ENCODE measurements around the gene COASY.
"Not testable (repeated sequence)": the region's sequence is repeated elsewhere in the genome, so short reads cannot be mapped to it uniquely, and the experiment has no call there.

COASY gene

DNA sequence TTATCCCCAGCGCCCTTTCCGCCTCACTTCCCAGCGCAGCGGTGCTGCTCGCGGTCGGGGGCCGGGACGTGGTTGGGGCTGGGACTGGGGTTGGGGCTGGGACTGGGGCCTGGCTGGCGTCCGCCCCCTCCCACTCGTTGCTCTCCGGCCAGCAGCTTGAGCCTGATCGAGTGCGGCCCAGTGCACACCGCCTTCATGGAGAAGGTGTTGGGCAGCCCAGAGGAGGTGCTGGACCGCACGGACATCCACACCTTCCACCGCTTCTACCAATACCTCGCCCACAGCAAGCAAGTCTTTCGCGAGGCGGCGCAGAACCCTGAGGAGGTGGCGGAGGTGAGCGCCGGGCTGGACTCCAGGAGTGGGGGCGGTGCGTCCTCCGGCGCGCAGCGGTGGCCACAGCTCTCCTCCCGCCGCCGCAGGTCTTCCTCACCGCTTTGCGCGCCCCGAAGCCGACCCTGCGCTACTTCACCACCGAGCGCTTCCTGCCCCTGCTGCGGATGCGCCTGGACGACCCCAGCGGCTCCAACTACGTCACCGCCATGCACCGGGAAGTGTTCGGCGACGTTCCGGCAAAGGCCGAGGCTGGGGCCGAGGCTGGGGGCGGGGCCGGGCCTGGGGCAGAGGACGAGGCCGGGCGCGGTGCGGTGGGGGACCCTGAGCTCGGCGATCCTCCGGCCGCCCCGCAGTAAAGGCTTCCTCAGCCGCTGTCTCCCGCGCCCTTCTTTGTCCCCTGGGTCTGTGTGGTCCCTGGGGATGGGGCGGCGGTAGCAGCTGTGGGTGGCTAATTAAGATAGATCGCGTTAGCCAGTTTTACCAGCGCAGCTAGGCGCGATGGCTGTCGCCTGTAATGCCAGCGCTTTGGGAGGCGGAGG is 7.5 kb upstream of the COASY start:
- H3K9me3 Mint-ChIP-seq, result no peaks in the 10 kb centered on the region
- peak overlapping the region; percentile 89 for H3K27ac Mint-ChIP-seq
- peaks cover 19% of the 10 kb centered on the region for H3K4me1 Mint-ChIP-seq (ENCODE audit: low read depth)
- H3K27me3 Mint-ChIP-seq, result no peaks in the 10 kb centered on the region
- H3K4me3 Mint-ChIP-seq, result peak overlapping the region; percentile 90
- peaks cover 4% of the 10 kb centered on the region for H3K36me3 Mint-ChIP-seq (ENCODE audit: low read depth)

DNA sequence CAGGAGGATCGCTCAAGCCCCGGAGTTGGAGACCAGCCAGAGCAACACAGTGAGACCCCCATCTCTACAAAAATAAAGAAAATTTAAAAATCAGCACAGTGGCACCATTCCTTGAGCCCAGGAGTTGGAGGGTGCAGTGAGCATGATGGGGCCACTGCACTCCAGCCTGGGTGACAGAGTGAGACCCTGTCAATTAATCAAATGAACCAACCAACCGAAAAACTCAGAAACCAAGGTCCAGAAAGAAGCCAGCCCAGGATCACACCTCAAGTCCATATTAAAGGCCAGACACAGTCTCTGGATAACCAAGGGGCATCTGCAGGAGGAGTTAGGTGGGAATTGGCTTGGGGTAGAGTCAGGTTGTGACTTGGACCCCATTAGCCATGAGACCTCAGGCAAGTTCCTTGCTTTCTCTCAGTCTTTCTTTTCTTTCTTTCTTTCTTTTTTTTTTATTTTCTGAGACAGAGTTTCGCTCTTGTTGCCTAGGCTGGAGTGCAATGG is 6.8 kb upstream of the COASY start:
- peaks cover 19% of the 10 kb centered on the region for H3K4me1 Mint-ChIP-seq (ENCODE audit: low read depth)
- peak overlapping the region; percentile 89 for H3K27ac Mint-ChIP-seq
- H3K9me3 Mint-ChIP-seq, result no peaks in the 10 kb centered on the region
- H3K4me3 Mint-ChIP-seq, result peak overlapping the region; percentile 90
- H3K27me3 Mint-ChIP-seq, result no peaks in the 10 kb centered on the region
- H3K36me3 Mint-ChIP-seq (ENCODE audit: low read depth), result peaks cover 4% of the 10 kb centered on the region

DNA sequence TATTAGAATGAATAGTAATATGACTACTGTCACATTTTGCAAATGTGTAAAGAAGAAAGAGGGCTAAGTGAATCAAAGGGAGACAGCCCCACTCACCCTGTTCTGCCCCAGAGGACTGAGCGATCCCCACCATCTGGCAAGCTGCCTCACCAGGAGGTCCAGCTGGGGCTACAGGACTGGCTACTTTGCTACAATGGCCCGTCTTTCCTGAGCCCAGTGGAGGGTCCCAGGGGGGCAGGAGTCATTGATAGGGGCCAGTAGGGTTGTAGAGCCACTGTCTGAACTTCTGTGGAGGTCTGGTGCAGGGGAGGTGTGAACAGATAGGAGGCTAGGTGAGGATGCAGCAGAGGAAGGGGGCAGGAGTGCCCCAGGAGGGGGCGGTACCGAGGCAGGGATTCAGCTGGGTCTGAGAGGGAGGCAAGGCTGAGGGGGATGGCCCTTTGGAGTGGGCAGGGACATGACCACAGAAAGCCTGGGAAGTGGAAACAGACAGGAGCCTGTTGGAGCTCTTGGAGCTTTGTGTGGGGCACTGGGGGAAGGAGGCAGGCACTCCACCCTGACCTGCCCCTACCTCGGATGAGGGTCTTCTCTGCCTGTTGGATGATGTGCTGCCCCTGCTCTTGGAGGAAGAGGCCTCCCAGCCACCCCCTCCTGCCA is 5.9 kb upstream of the COASY start:
- peaks cover 25% of the 10 kb centered on the region for H3K4me1 Mint-ChIP-seq (ENCODE audit: low read depth)
- H3K9me3 Mint-ChIP-seq; H3K27me3 Mint-ChIP-seq; H3K4me3 Mint-ChIP-seq; H3K27ac Mint-ChIP-seq; H3K36me3 Mint-ChIP-seq (ENCODE audit: low read depth): not testable (repeated sequence)

GRCh38 chr17:42559075-42559474 is 2.9 kb upstream of the COASY start:
- no peaks in the 10 kb centered on the region for H3K9me3 Mint-ChIP-seq
- peaks cover 10% of the 10 kb centered on the region for H3K36me3 Mint-ChIP-seq (ENCODE audit: low read depth)
- H3K4me1 Mint-ChIP-seq (ENCODE audit: low read depth), result peaks cover 39% of the 10 kb centered on the region
- H3K4me3 Mint-ChIP-seq, result no peak overlapping the region
- H3K27me3 Mint-ChIP-seq, result no peaks in the 10 kb centered on the region
- H3K27ac Mint-ChIP-seq, result no peak overlapping the region

DNA sequence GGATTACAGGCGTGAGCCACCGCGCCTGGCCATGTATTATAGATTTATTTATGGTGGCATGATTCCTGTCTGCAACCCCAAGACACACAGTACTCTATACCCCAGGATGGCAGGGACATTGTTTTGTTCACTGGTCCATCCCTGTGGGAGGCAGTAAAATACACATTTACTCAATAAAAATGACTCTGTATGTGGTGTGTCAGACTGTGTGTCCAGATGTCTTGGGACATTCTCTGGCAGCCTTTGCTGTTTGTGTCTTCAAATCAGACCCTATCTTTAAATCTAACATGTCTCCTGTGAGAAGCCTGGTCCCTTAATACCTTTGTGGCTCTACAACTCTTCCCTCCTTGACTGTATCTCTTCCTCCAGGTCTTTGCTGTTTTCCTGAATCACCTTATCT is 1.7 kb upstream of the COASY start:
- H3K27ac Mint-ChIP-seq, result peak overlapping the region; percentile 7
- no peaks in the 10 kb centered on the region for H3K27me3 Mint-ChIP-seq
- H3K9me3 Mint-ChIP-seq, result no peaks in the 10 kb centered on the region
- peaks cover 36% of the 10 kb centered on the region for H3K4me1 Mint-ChIP-seq (ENCODE audit: low read depth)
- H3K4me3 Mint-ChIP-seq, result no peak overlapping the region
- peaks cover 10% of the 10 kb centered on the region for H3K36me3 Mint-ChIP-seq (ENCODE audit: low read depth)

DNA sequence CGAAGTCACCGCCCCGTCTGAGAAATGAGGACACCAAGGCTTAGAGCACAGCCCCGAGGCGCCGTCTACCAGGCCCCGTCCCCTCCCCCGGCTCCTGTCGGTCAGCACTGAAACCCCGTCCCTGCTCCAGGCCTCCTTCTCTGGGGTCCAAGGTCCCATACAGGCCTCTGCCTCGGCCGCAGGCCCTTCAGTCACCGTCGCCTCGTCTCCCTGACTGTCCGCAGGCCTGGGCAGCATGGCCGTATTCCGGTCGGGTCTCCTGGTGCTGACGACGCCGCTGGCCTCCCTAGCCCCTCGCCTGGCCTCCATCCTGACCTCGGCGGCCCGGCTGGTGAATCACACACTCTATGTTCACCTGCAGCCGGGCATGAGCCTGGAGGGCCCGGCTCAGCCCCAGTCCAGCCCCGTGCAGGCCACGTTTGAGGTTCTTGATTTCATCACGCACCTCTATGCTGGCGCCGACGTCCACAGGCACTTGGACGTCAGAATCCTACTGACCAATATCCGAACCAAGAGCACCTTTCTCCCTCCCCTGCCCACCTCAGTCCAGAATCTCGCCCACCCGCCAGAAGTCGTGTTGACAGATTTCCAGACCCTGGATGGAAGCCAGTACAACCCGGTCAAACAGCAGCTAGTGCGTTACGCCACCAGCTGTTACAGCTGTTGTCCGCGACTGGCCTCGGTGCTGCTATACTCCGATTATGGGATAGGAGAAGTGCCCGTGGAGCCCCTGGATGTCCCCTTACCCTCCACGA is 617 bp downstream of the COASY start:
- Mint-ChIP-seq H3K27ac (peak overlapping the region; percentile 92), H3K4me1 (ENCODE audit: low read depth) (peaks cover 37% of the 10 kb centered on the region), H3K27me3 (no peaks in the 10 kb centered on the region), H3K4me3 (peak overlapping the region; percentile 95), H3K9me3 (no peaks in the 10 kb centered on the region), H3K36me3 (ENCODE audit: low read depth) (peaks cover 14% of the 10 kb centered on the region)

DNA sequence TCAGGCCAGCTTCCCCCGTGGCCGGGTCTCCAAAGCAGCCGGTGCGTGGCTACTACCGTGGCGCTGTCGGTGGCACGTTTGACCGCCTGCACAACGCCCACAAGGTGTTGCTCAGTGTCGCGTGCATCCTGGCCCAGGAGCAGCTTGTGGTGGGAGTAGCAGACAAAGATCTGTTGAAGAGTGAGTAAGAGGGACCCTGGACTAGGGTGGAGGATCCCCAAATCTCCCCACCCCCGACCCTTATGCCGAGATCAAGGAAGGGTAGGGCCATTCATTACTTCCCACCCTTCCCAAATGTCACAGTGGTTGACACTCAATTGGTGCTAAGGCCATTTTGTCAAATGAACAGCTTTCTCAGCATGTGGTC is 1.2 kb downstream of the COASY start:
- Mint-ChIP-seq H3K27me3 (no peaks in the 10 kb centered on the region), H3K4me1 (ENCODE audit: low read depth) (peaks cover 41% of the 10 kb centered on the region), H3K27ac (peak overlapping the region; percentile 92), H3K9me3 (no peaks in the 10 kb centered on the region), H3K36me3 (ENCODE audit: low read depth) (peaks cover 19% of the 10 kb centered on the region), H3K4me3 (peak overlapping the region; percentile 95)

DNA sequence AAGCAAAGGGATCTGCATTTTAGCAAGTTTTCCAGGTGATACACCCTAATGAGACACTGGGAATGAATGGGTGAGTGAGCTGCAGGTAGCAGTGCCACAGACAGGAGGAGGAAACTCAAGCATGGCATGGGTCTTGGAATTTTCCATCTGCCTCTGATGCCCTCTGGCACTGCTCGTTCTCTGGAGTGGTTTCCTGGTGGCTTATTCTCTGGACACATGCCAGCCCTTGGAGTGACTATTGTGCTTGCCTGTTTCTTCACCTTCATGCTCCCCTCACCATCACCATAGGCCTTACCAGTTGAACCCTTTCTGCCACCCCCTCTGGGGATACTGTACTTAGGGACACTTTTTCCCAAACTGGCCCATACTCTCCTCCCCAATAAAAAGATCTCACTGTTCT is 1.6 kb downstream of the COASY start:
- peaks cover 21% of the 10 kb centered on the region for H3K36me3 Mint-ChIP-seq (ENCODE audit: low read depth)

DNA sequence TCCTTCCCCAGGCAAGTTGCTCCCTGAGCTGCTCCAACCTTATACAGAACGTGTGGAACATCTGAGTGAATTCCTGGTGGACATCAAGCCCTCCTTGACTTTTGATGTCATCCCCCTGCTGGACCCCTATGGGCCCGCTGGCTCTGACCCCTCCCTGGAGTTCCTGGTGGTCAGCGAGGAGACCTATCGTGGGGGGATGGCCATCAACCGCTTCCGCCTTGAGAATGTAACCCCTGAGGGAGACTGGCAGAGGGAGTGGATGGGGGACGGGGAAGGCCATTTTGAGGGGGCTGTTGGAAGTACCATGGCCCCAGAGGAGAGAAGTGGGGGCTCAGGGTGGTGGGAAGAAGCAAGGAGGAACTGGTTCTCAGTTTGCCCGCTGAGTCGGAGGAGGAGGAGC is 2.0 kb downstream of the COASY start:
- Mint-ChIP-seq H3K27me3 (no peaks in the 10 kb centered on the region), H3K4me1 (ENCODE audit: low read depth) (peaks cover 47% of the 10 kb centered on the region), H3K4me3 (peak overlapping the region; percentile 95), H3K9me3 (no peaks in the 10 kb centered on the region), H3K36me3 (ENCODE audit: low read depth) (peaks cover 26% of the 10 kb centered on the region), H3K27ac (peak overlapping the region; percentile 92)

More for the DNA sequence above, 1.6 kb downstream of the COASY start:
- Mint-ChIP-seq H3K4me1 (ENCODE audit: low read depth) (peaks cover 43% of the 10 kb centered on the region), H3K4me3 (peak overlapping the region; percentile 95), H3K9me3 (no peaks in the 10 kb centered on the region), H3K27ac (peak overlapping the region; percentile 92), H3K27me3 (no peaks in the 10 kb centered on the region)

DNA sequence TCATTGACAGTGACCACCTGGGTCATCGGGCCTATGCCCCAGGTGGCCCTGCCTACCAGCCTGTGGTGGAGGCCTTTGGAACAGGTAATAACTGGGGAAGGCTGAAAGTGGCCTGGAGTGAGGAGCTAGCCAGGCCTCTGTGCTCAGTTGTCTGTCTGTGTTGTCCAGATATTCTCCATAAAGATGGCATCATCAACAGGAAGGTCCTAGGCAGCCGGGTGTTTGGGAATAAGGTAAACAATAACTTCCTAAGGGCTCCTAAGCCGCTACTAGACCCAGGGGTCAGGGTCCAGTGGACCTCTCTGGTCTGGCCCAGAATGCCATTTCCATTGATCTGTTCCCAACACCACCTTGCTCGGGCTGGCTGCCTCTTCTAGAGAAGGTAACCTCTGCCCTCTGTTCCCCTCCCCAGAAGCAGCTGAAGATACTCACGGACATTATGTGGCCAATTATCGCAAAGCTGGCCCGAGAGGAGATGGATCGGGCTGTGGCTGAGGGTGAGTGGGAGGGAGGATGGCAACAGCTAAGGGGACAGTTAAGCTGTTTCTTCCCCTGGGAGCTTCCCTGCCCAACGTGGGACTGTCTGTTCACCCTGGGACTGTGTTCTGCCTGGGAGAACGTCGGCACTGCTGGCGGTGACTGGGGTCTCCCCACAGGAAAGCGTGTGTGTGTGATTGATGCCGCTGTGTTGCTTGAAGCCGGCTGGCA is 3.0 kb downstream of the COASY start:
- Mint-ChIP-seq H3K36me3 (ENCODE audit: low read depth) (peaks cover 36% of the 10 kb centered on the region), H3K27ac (peak overlapping the region; percentile 58), H3K9me3 (no peaks in the 10 kb centered on the region), H3K4me3 (peak overlapping the region; percentile 20), H3K4me1 (ENCODE audit: low read depth) (peaks cover 56% of the 10 kb centered on the region), H3K27me3 (no peaks in the 10 kb centered on the region)

- Mint-ChIP-seq H3K27me3 (no peaks in the 10 kb centered on the region), H3K4me3 (no peak overlapping the region), H3K27ac (peak overlapping the region; percentile 97), H3K9me3 (no peaks in the 10 kb centered on the region), H3K4me1 (ENCODE audit: low read depth) (peaks cover 57% of the 10 kb centered on the region), H3K36me3 (ENCODE audit: low read depth) (peaks cover 41% of the 10 kb centered on the region)
These were observed 3.7 kb downstream of the COASY start for GRCh38 chr17:42565523-42566214.

DNA sequence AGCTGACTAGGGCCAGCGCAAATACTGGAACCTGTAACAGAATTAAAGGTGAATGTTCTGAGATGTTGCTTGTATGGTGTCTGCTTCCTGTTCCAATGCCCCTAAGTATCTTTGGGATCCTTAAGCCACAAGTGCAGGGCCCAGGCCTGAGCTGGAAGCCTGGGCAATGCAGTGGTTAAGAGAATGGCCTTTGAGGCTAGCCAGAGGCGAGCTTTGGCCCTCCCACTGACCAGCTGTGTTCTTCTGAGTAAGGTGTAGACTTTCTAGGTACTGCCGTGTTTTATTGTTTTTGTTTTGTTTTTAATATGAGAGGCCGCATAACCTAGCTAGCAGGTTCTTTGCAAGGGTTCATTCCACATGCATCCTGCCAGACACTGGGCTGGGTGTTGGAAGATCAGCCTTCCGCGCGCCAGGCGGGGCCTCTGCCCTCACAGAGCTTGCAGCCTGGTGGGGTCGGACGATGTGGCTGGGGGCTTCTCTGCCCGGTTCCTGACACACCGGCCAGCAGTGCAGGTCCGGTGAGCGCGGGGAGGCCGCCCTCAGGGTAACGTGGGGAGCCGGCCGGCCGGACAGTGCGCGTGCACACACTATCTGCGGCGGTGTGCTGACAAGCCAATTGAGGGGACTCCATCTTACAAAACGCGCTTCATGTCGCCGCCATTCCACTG is 4.4 kb downstream of the COASY start:
- Mint-ChIP-seq H3K4me3 (peak overlapping the region; percentile 97), H3K36me3 (ENCODE audit: low read depth) (peaks cover 47% of the 10 kb centered on the region), H3K9me3 (no peaks in the 10 kb centered on the region), H3K27ac (peak overlapping the region; percentile 97), H3K27me3 (no peaks in the 10 kb centered on the region), H3K4me1 (ENCODE audit: low read depth) (peaks cover 53% of the 10 kb centered on the region)

DNA sequence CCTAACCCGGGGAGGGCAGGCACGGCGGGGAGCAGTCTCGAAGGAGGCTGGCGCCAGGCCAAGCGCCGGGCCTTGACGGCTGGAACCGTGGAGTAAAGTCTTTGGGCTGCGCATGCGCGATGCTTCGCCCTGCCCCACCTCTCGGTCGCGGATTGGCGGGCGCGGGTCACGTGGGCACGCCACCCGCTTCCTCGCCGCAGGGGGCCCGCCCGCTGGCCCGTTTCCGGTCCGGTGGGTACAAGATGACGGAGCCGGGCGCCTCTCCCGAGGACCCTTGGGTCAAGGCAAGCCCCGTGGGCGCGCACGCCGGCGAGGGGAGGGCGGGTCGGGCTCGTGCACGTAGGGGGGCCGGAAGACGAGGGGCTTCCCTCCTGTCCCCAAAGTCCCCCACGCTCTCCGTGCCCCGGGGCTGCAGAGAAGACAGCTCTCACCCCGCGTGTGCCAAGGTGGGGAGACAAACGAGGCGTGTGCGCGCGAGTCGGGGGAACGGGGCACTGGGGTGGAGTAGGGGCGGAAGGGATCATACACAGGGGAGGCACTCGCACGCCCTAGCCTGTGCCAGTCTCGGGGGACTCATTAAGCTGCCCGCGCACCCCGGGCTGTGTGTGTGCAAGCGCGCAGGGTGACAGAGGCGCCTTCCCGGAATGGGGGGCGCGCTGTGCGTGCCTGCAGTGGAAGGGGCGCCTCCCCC is 5.1 kb downstream of the COASY start, which contains the start of gene MLX:
Gene MLX, plus strand, starts transcription at position 218 of the 691 bp plus-strand sequence. Its CDS starts 25 bp downstream, at position 243.
- Mint-ChIP-seq H3K27ac (peak within 1 kb of the TSS; percentile 97), H3K36me3 (ENCODE audit: low read depth) (peaks cover 54% of the 10 kb centered on the region), H3K27me3 (no peaks in the 10 kb centered on the region), H3K4me1 (ENCODE audit: low read depth) (peaks cover 50% of the 10 kb centered on the region), H3K9me3 (no peaks in the 10 kb centered on the region), H3K4me3 (peak within 1 kb of the TSS; percentile 97)
